ENCODE results near the gene TIMP2. TPM values are rescaled to one million over a fixed set of nuclear protein-coding genes. Genes with fewer than 3 reads are reported as not detected.

TIMP2 gene
- total and polyA plus RNA-seq, 2 of the 8 experiments (the other 6 are each of a cell fraction or from before 2014, with no cell fraction given): 18.2 to 43.3 TPM

GRCh38 chr17:78818152-78818846 lies 106.9 kb downstream of the TIMP2 start (continued):
- TF ChIP-seq ATF2 (IDR thresholded peaks at IDR 0.05; ENCODE audit: low read length): no peak

Measured in H1 (cell line).